Right lobe of liver (tissue), 6 donors: ENCODE data around the gene MMADHC. TPM values are rescaled to one million over a fixed set of nuclear protein-coding genes. Genes with fewer than 3 reads are reported as not detected.

Experiments
- ATAC-seq, 4 donors: fragments of 200-7000 bp; cut with Tn5 transposase; one replicate each; pipeline ENCODE4 v1.9.1; 2020; ENCODE audit warnings: mild to moderate bottlenecking in 4 of 4, moderate library complexity in 4 of 4
- DNase-seq, 3 donors: peaks; one replicate each; pipeline ENCODE4 v3.0.0-alpha.2; 2020
- H3K27ac ChIP-seq, 3 donors: fragments of 200-600 bp; one replicate each; pipeline ENCODE4 v1.8.0; 2022
- H3K27me3 ChIP-seq, 2 donors: fragments of 200-600 bp; one replicate each; pipeline ENCODE4 v1.8.0; 2022
- H3K36me3 ChIP-seq, 4 donors: fragments of 200-600 bp; sonication (generic) in 1 of 4; one replicate each; pipeline versions ENCODE4 v1.5.1 to v1.8.0; 2017 to 2022; ENCODE audit warnings: control low read depth in 1 of 4
- H3K4me1 ChIP-seq, 4 donors: fragments of 200-600 bp; sonication (generic) in 1 of 4; one replicate each; pipeline versions ENCODE4 v1.5.1 to v1.8.0; 2017 to 2022; ENCODE audit warnings: control low read depth in 1 of 4
- H3K4me3 ChIP-seq, 3 donors: fragments of 200-600 bp; one replicate each; pipeline ENCODE4 v1.8.0; 2022
- H3K9me3 ChIP-seq, 4 donors: fragments of 200-600 bp; sonication (generic) in 1 of 4; one replicate each; pipeline versions ENCODE4 v1.5.1 to v1.8.0; 2017 to 2022; ENCODE audit warnings: control low read depth in 1 of 4
- POLR2A ChIP-seq: fragments of 450-650 bp; IDR thresholded peaks from one replicate; pipeline ENCODE4 v1.6.1; 2017; ENCODE audit warnings: antibody characterized with exemption, mild to moderate bottlenecking
- WGBS: methylation state at CpG from one replicate; pipeline ENCODE4 v1.1.6; 2018; ENCODE audit warnings: low coverage, low lambda C conversion rate; ENCODE audit not compliant: insufficient coverage; ENCODE audit errors: missing lambda C conversion rate; 5-methylcytosine and 5-hydroxymethylcytosine counted together
- intact Hi-C, 2 donors: fragments of 100-400 bp; cut with DNase I; formaldehyde crosslinking; loops; one replicate each; pipeline versions ENCODE4 v1.11.2 to v1.14.1; 2022
- total RNA-seq, 6 experiments: library from RNA; depleted of rRNA in 2 of 6; stranded (reverse); fragments of >200 nt in 2 of 6; fragmentation: NEBNext Ultra II Directional in 3 of 6; extraction: Animal tissue kit (Norgen Biotek cat#: 25700) in 3 of 6; gene quantifications; one replicate each; pipeline versions ENCODE4 v1.1.0 to v1.2.4, GENCODE V29; 2016 to 2023
- TF ChIP-seq, protein P1 (sequence below), 4 donors: fragments of 200-600 bp in 3 of 4; fragments of 450-650 bp in 1 of 4; IDR thresholded peaks; one replicate each; pipeline versions ENCODE4 v1.5.1 to v1.8.0; 2016 to 2022; ENCODE audit warnings: antibody characterized with exemption in 4 of 4, mild to moderate bottlenecking in 2 of 4
- donor health status: DM: no; HTN: yes; CAD: no.
- donor health status: DM: no; HTN: no; CAD: no.
- donor health status: DM: no; HTN: no; CAD: no.
- donor health status: DM: no; HTN: yes; CAD: no.
- donor health status: DM: no; HTN: yes; CAD: no.

Gene MMADHC
- total RNA-seq, 6 experiments from 2014 or later: 59.9 to 84.9 (median 66.2) TPM

DNA sequence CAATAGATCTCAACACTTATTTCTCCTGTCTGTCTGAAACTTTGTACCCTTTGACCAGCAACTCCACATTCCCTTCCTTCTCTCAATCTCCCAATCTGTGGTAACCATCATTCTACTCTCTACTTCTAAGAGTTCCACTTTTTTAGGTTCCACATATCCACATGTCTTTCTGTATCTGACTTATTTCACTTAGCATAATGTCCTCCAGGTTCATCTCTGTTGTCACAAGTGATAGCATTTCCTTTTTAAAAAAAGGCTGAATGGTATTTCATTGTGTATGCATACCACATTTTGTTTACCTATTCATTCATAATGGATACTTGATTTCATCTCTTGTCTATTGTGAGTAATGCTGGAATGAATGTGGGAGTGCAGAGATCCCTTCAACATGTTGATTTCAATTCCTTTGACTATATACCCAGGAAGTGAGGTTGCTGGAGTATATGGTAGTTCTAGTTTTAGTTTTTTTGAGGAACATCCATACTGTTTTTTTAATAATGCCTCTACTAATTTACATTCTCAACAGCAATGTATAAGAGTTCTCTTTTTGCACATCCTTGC lies 18.8 kb upstream of the MMADHC start:
- no peak overlapping the region for H3K27ac ChIP-seq
- no peak overlapping the region for H3K4me3 ChIP-seq
- no peak for TF ChIP-seq POLR2A
- TF ChIP-seq, protein P1, sequence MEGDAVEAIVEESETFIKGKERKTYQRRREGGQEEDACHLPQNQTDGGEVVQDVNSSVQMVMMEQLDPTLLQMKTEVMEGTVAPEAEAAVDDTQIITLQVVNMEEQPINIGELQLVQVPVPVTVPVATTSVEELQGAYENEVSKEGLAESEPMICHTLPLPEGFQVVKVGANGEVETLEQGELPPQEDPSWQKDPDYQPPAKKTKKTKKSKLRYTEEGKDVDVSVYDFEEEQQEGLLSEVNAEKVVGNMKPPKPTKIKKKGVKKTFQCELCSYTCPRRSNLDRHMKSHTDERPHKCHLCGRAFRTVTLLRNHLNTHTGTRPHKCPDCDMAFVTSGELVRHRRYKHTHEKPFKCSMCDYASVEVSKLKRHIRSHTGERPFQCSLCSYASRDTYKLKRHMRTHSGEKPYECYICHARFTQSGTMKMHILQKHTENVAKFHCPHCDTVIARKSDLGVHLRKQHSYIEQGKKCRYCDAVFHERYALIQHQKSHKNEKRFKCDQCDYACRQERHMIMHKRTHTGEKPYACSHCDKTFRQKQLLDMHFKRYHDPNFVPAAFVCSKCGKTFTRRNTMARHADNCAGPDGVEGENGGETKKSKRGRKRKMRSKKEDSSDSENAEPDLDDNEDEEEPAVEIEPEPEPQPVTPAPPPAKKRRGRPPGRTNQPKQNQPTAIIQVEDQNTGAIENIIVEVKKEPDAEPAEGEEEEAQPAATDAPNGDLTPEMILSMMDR (IDR thresholded peaks at IDR 0.05): no peak
- intact Hi-C loops: no loop called here
- H3K9me3 ChIP-seq: no peaks in the 10 kb centered on the region
- H3K36me3 ChIP-seq: no peaks in the 10 kb centered on the region
- H3K27me3 ChIP-seq: no peaks in the 10 kb centered on the region
- DNase-seq (no peak), ATAC-seq (no peak)
- no peaks in the 10 kb centered on the region for H3K4me1 ChIP-seq

DNA sequence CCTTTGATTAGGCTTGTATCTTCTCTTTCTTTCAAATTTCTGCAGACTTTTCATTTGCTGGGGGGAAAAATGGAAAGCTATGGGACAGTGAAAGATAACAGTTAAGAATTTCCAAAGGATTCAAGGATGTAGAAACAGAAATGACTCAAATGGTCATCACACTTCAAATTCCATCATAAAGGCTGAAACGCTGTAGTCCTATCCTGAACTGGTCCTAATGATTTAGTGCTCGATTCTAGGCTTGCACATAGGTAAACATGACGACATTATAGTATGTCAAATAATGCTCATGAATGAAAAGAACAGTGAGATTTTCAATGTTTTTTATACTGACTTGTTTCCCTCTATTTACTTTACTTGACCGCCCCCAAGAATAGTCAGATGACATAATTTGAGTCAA lies 15.7 kb upstream of the MMADHC start:
- intact Hi-C loops: no loop called here

DNA sequence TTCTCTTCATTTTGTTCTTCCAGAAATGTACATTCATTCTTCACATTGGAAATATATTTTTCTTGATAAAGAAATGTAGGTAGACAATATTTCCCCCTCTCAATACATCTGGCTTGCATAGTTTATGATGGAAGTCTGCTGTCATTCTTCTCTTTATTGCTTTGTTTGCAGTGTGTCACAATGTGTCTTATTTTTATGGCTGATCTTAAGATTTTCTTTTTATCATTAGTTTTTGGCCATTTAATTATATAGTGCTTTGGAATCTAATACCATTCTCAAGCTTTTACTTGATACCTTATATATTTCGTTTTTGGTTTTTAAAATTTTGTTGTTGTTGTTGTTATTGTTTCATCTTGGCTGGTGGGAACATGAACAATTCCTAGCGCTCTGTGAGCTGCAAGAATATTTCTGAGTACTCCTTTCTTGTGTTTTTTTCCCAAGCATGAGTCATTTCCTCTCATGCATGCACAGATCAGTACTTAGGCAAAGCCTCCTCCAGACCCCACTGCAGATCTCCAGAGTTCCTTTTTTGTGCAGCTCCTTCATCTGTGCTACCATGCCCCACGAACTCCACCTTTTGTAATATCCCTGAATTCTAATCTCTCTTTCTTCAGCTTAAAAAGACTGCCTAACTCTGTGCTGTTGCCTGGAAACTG lies 13.7 kb upstream of the MMADHC start:
- H3K4me3 ChIP-seq: no peak overlapping the region
- TF ChIP-seq POLR2A: no peak
- TF ChIP-seq, protein P1 (IDR thresholded peaks at IDR 0.05): no peak
- H3K27me3 ChIP-seq: no peaks in the 10 kb centered on the region
- no peak for ATAC-seq
- 20% methylated on average over 2 of the region's 3 CpGs for WGBS
- H3K4me1 ChIP-seq: peaks cover 0 to 7% (median 5%) of the 10 kb centered on the region in 4 donors
- peaks cover 0 to 6% (median 0%) of the 10 kb centered on the region in 4 donors for H3K9me3 ChIP-seq
- intact Hi-C loops: no loop called here
- H3K27ac ChIP-seq: no peak overlapping the region
- H3K36me3 ChIP-seq: no peaks in the 10 kb centered on the region
- no peak for DNase-seq

More for the DNA sequence above, 15.7 kb upstream of the MMADHC start:
- no peak overlapping the region for H3K4me3 ChIP-seq
- H3K27me3 ChIP-seq: no peaks in the 10 kb centered on the region
- DNase-seq (no peak), ATAC-seq (no peak)
- H3K9me3 ChIP-seq: peaks cover 0 to 6% (median 0%) of the 10 kb centered on the region in 4 donors
- TF ChIP-seq, protein P1 (IDR thresholded peaks at IDR 0.05): no peak
- no peak for TF ChIP-seq POLR2A
- H3K27ac ChIP-seq: no peak overlapping the region
- 91% methylated on average over 4 of the region's 4 CpGs for WGBS
- no peaks in the 10 kb centered on the region for H3K36me3 ChIP-seq
- no peaks in the 10 kb centered on the region for H3K4me1 ChIP-seq

DNA sequence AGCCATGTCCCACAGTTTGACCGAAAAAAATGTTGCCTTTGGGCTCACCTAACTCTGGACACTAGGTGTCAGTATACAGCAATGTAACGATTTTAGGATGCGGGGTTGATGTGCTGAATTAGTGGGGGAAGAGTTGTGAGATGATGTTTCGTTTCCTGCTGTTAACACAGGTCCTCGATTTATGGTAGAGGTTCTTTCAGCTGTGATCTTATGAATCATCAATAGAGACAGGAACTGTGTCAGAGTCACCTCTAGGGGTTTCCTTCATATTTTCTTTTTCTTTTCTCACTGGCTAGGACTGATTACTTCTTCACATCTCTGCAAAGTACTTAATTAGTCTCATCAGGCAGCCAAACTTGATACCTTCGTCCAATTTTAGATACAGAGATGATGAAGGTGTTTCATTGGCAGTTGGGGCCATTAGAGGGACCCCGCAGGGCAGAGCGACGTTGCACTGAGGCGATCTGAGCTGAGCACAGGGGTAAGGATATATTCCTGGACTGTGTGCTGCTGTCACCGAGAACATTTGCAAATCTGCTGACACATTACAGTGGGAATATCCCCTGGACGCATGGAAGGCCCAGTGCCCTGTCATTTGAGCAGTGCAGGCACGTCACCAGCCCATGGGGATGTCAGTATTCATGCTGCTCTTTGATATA lies 10.2 kb upstream of the MMADHC start:
- 38% methylated on average over 13 of the region's 13 CpGs for WGBS
- no peak for TF ChIP-seq POLR2A
- TF ChIP-seq, protein P1 (IDR thresholded peaks at IDR 0.05): peak; percentile 74 to 90 (median 80)
- Histone ChIP-seq H3K36me3 (no peaks in the 10 kb centered on the region), H3K4me3 (no peak overlapping the region), H3K4me1 (peaks cover 0 to 8% (median 5%) of the 10 kb centered on the region in 4 donors), H3K27me3 (no peaks in the 10 kb centered on the region), H3K9me3 (peaks cover 0 to 6% (median 0%) of the 10 kb centered on the region in 4 donors), H3K27ac (no peak overlapping the region)
- peak; percentile 95 to 98 (median 97) for ATAC-seq
- DNase-seq: peak in 1 of 3 donors; percentile 48
- intact Hi-C loops: no loop called here
